Upper lobe of left lung (tissue), 4 donors: ENCODE data around the gene SELENOO.

Experiments
- EP300 ChIP-seq, 4 donors: sonication (generic); formaldehyde crosslinking; IDR thresholded peaks; one replicate each; pipeline ENCODE4 v1.5.1; 2017; ENCODE audit warnings: antibody characterized with exemption in 4 of 4, control low read depth in 2 of 4
- POLR2A ChIP-seq, 4 donors: fragments of 450-650 bp; IDR thresholded peaks; one replicate each; pipeline ENCODE4 v1.5.1; 2016 to 2017; ENCODE audit warnings: antibody characterized with exemption in 4 of 4, mild to moderate bottlenecking in 2 of 4

DNA sequence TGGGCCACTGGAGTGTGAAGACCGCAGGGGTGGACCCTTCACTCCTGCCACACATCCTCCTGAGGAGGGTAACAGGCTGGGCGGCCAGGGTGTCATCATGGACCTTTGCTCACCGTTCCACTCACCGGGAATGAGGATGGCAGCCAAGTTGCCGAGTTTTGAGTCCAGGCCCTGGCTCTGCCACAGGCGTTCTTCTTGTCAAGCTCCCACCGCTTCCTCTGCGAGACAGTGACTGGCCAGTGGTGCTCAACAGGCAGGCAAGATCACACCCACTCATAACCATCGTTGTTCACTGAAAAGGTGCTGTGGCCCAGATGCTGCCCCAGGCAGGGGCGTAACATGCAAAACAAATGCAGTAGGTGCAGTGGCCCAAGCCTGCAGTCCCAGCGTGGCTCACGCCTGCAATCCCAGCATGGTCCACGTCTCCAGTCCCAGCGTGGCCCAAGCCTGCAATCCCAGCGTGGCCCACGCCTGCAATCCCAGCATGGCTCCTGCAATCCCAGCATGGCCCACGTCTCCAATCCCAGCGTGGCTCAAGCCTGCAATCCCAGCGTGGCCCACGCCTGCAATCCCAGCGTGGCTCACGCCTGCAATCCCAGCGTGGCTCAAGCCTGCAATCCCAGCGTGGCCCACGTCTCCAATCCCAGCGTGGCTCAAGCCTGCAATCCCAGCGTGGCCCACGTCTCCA, 35.2 kb upstream of the SELENOO start:
- no peak for TF ChIP-seq POLR2A (IDR thresholded peaks at IDR 0.05)
- no peak for TF ChIP-seq EP300 (IDR thresholded peaks at IDR 0.05)
